HG02973 (cell line): Measurements from ENCODE around the gene B3GNT2.
A peak's percentile ranks its signal among the peaks of the same experiment; 100 is the strongest.
"Not testable (repeated sequence)": the region's sequence is repeated elsewhere in the genome, so short reads cannot be mapped to it uniquely, and the experiment has no call there.

Source experiments
- ATAC-seq: cut with Tn5 transposase; IDR thresholded peaks from one replicate; pipeline ENCODE4 v1.9.1; 2021; ENCODE audit warnings: moderate library complexity; ENCODE audit not compliant: unreplicated experiment

The B3GNT2 gene

DNA sequence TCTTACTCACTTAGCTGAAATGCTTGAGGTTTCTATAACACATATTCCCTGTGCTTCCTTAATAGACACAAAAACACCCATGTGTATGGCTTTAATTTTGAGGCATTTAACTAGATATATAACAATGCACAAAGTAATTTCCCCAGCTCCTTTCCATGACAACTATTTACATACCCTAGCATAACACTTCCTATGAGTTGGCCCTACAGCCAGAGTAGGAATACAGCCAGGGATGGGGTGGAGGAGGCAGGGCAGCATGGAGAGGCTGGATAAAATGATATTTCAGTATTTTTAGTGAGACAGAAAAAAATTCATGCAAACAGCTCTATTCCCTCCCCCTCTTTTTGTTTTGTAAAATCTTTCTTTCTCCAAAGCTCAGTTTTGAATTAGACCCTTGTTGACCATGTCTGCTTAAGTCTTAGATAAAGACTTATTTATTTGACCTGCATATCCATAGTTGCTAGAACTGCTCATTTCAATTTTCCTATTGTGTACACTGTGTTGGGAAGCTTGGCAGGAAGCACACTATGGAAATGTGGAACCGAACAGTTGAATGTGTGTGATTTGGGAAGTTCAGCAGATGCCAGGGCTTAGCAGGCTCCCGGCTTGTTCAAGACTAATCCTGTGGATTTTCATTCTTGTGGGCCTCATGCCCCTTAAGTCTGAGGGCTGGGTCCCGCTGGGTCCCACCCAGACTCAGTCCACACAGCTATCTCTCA lies 11.2 kb upstream of the B3GNT2 start:
- ATAC-seq, result no peak

DNA sequence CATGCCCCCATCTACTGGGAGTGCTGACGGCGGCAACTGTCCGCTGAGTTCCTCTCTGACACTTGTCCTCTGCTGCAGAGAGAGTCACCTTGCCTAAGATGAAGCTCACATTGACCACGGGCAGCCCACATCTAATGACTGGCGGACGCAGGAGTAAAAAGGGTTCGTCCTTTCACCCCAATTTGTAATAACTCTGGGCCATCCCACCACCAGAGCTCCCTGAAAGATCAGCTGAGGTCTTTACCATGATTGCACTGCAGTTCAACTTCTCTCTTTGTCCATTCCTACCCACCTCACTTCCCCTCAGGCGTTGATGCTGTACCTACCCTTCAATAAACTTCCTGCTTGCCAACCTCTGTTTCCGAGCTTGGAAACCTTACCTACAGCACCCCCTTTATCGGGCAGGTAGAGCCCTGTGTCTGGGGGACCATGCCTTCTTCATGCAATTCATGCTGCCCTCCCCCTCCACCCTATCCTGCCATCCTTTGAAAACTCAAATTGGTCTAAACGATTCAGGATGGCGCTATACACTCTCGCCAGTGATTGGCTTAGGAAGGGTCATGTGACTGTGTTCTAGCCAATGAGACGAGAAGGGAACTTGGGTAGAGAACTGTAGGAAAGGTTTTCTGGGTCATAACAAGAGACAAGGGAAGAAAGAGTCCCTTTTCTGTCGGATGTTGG lies 10.3 kb upstream of the B3GNT2 start:
- ATAC-seq, result no peak

DNA sequence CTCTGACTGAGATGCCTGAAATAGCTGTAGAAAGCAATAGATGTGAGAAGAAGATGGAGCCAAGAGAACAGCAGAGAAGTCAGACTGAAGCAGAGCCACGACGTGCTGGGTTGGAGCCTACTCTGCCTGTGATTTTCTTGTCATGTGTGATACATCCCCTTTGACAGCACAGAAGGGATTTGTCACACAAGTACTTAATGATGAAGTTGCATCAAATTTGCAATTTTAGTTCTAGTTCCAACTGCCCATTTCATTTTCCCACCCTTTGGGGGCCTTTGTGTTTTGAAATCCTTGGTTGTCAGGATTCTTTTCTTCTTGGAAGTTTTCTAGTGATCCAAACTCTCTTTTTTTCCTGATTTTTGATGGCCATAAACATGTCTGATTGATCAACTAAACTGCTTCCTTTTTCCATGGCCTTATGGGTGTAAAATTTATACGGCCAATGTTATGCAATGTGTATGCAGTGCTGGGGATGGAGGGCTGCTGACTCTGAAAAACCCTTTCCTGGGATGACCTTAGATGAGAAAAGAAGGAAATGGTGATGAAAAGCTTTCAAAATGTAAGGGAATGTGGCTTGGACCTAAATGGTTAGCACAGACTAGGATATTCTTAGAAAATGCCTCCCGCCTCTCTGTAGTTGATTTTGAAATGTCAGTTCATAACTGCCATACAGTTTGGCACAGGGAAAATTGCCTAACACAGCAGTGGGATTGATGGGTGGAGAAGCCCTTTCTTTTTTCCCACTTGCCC lies 9.6 kb upstream of the B3GNT2 start:
- ATAC-seq, result no peak

DNA sequence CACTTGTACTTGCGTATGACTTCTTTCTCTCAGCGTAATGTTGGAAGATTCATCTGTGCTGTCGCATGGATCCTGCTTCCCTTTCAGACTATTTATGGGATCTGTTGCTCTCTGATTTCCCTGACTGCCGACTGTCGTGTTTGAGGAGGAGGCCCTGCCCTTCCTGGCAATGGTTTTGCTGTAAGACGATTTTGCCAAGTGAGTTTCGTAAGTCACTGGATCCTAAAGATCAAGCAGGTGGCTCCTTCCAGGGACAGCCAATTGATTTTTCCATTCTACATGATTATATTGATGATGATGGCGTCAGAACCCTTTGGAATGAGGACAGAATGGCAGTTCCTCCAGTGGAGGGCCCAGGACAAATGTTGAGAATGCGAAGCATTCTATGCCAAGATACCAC lies 8.7 kb upstream of the B3GNT2 start:
- no peak for ATAC-seq

DNA sequence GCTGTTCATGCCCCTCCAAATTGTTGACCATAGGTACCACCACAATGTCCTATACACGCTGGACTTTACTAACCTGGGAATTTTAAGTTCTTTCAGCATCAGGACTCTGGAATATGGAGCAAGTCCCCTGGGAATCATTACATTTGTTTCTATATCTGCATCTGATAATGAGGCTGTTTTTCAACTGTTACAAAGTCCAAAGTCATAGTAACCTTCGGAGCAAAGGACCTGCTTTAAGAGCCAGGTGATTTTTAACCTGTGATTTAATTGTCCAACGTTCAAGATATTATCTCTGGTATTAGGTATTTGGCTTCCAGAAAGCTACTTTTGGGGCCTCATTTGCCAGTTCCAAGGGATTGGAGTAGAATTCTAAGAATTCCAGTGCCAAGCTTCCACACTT lies 7.5 kb upstream of the B3GNT2 start:
- ATAC-seq, result no peak

DNA sequence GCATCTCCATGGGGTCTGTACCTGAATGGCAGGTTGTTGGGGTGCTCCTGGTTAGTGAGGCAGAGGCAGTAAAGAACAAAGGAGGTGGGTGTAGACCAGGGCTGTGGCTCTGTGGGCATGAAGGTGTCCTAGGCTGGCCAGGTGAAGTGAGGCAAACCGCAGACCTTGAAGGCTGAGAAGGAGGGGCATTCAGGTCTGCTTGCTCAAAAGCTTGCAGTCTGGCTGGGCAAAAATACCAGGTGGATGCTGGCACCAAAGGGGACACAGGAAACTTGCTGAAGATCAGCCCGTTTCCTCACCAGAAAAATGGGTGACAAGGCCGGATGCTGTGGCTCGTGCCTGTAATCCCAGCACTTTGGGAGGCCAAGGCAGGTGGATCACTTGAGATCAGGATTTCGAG lies 6.7 kb upstream of the B3GNT2 start:
- no peak for ATAC-seq

DNA sequence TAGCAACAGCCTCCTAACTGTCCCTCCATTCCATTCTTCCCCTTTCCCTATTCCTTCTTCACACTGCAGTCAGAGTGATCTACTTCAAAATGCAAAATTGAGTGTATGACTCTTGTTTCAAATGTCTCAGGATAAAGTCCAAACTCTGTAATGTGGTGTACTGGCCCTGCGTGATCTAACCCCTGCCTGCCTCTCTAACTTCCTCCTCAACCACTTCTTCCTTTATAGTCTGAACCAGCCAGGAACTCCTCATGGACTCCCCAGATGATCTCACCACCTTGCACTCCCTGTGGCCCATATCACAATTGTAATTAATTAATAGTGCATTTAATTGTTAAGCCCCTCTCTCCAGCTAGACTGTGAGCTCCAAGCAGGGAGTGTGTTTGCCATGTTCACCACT lies 3.1 kb upstream of the B3GNT2 start:
- ATAC-seq, result no peak

DNA sequence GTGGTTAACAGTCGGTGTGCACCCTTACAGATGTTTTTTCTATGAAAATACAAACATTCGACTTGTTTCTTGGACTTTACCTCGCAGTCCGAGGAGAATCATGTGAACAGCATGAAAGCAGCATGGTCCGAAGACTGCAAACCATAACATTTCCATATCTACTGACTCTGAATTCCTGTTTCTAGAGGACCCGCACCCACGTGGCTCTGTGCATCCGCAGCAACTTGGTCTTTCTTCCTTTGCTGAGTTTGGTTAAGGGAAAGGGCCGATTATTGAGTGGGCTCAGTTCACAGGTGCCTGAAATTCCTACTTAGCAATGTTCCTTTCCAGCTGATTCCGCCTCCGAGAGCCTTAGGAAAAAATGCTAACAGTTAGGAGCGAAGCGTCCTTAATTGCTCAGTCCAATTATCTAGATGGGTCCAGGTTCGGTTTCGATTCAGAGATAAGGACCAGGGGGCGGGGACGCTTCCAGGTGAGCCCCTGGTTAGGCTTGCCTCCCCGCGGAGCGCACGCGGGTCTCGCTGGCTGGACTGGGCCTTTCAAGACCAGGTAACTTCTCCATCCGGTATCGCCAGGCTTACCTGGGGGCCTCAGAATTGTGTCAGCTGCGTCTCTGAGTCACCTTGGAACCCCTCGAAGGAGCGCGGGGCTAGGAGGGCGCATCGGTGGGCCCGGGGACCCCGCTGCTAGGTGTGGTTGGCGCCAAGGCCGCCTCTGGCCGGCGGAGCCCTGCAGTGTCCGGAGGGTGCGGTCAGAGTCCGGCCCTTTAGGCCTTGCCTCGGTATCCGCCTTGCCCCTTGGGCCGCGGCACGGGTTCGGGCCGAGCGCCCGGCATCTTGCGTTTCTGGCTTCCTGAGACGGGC lies 1.1 kb upstream of the B3GNT2 start:
- ATAC-seq, result no peak

DNA sequence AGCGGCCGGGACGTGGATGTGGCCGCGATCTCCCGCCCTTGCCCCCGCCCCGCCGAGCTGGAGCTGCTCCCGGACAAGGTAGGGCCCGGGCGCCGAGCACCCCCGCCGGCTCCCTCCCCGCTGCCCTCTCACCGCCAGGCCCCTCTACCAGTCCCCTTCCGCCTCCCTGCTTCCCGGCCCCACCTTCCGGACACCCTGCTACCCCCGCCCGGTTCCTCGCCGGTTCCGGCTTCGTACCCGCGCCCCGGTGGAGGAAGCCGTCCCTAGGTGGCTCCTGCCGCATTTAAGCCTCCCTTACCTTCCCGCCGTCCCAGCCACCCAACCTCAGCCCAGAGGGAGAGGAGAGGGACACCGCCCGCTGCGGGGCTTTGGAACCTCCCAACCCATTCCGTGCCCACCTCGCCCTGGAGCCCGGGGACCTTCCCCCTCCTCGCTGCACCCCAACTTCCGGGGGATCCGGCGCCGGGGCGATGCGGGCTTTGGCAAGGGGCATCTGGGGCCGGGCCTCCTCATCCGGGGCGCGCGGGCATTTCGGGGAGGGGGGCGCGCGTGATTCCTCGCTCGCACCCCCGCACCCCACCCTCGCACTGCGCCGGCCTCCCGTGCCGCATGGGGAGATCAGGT lies 475 bp downstream of the B3GNT2 start:
- ATAC-seq, result peak; percentile 25

DNA sequence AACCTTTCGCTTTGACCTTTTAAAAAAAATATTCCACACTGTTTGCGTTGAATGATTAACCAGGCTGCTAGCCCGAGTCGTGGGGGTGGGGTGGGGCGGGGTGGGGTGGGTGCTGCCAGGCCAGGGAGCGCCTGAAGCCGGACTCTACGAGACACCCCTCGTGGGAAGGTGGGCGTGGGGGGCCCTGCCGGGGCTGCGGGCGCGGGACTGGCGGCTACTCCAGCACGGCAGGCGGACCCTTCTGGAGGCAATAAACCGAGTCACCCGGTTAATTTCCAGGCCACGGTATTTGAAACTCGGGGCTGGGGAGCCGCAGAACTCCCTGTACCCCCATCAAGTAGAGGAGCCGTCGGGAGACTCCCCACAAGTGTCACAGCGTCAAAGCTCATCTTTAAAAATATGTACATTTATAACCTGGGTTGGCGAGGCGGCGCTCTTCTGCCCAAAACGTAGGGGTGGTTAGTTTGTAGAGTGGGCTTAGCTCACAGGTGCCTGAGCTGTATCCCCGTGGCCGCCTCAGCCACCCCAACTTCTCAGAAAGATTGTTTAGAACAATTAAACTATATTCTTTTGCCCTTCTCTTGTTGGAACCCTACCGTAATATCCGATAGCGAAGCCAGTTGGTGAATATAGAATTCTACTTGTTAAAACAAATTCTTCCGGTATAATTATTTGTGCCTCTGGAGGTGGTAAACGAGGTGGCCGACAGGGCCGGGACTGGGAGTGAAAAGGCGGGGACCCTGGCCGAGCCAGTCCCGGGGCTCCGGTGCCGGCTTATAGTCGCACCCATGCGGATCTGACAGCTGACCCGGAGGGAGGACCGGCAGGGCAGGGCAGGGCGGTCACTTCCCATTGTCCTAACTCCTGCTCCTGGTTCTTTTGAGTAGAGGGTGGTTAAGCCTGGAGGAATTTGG lies 1.4 kb downstream of the B3GNT2 start:
- no peak for ATAC-seq

DNA sequence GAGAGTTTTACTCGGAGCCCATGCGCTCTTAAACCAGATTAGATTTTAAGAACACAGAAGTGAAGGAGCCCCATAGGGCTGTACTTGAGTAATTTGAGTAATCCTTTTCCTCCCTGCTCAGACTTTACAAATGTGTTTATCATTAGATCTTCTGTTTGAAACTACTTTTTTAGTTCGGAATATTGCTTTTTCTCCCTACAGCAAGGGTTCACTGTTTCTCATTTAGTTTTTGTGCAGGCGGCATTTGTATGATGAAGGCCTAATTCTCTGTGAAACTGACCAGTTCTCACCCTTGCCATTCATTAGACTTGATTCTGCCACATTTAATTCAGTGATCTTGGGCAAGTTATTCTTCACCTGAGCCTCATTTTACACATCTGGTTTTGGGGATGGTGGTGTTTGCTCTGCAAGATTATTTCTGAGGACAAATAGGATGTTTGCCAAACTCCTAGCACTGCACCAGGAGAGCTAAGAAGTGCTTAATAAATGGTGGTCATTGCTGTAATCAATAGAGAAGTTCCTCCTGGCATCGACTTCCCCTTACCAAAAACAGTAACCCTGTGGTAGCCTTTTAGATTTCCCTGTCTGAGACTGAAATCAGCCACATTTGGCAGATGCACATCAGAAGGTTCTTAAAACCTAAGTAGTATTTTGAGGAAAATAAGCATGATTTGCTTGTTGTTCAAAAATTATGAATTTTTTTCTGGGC lies 2.2 kb downstream of the B3GNT2 start:
- no peak for ATAC-seq

DNA sequence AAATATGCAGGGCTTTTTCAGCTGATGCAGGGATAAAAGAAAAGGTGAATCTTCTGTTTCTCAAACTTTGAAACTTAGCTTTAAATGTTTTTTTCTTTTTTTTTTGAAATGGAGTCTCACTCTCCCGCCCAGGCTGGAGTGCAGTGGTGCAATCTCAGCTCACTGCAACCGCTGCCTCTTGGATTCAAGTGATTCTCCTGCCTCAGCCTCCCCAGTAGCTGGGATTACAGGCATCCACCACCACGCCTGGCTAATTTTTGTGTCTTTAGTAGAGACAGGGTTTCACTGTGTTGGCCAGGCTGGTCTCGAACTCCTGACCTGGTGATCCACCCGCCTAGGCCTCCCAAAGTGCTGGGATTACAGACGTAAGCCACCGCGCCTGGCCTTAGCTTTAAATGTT lies 2.9 kb downstream of the B3GNT2 start:
- not testable (repeated sequence) for ATAC-seq

DNA sequence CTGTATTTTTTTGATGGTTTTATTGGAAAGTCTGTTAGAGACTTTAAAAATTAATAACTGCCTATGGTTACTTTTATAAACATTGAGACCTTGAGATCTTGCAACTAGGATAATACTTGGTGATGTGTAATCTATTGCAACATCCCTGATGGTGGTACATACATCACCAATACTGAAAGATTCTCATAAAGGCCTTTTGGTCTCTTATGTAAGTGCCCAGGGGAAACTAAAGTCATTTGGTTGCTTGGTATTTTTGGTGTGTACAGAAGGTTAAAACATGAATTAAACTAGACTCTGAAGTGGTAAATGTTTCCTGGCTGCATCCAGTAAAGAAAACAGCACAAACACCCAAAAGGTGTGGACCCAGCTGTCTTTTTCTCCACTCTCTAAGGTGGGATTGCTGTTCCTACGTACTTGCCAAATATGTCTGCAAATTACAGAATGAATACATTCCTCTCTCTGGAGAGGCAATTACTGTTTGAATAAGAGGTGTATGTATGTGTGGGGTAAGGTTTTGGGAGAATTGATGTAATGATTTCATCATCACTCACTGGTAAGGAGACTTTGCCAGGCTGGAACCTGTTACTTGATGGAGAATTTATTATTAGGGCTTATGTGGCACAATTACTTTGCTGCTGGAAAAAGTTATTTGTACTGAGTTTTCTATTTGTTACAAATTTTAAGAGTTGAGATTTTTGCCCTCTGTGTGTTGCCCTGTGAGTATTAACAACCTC lies 3.6 kb downstream of the B3GNT2 start:
- ATAC-seq, result no peak

DNA sequence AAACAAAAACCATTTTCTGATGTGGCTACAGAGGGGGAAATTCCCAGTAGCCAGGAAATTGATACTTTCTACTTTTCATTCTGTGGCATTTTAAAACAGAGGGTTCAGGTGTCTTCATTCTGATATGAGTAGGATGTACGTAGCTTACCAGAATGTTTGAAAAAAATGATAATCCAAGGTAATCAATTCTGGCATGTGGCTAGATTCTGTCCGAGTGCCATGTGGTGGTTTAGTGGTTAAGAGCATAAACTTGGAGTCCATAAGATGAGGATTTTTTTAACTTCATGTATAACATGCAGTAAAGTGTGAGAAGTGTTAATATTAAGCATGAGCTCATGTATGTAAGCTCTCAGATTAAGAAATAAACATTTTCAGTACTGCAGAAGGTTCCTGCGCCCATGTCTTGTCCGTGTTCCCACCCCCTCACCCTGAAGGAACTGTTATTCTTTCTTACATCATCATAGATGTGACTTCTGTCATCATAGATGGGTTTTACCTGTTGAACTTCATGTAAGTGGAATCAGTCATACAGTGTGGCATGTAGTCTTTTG lies 4.5 kb downstream of the B3GNT2 start:
- ATAC-seq, result no peak

DNA sequence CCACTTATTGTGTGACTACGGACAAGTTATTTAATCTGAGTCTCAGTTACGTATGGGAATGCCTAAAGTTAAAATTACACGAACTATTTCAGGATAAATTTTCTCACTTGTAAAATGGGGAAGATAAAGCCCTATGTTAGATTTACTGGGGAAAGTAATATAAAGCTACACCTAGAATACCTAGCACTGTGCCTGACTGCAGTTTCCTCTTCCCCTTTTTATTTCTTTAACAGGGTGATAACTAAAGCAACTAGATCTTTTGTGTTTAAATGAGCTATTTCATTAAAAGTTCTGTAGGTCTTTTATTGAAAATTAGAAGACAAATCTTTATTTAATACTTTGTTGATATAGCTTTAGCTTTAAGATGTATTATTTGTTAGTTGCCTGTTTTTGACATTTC lies 5.0 kb downstream of the B3GNT2 start:
- no peak for ATAC-seq

DNA sequence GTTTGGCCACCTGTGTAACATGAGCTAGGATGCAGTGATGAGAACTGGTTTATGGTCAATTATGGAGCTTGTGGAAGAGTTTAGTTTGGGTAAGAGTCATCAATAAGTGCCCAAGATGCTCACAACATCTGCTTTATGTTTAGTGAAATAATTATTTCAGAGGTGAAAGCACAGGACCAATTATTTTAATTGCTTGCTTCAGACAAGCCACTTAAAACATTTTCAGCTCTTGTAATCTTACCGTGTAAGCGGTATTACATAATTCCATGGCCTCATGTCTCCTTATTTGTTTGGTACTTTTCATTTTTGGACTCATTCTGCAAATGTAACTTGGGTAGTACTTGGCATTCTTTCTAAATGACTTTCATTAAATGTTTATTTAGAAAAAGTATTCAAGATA lies 5.4 kb downstream of the B3GNT2 start:
- ATAC-seq, result no peak

DNA sequence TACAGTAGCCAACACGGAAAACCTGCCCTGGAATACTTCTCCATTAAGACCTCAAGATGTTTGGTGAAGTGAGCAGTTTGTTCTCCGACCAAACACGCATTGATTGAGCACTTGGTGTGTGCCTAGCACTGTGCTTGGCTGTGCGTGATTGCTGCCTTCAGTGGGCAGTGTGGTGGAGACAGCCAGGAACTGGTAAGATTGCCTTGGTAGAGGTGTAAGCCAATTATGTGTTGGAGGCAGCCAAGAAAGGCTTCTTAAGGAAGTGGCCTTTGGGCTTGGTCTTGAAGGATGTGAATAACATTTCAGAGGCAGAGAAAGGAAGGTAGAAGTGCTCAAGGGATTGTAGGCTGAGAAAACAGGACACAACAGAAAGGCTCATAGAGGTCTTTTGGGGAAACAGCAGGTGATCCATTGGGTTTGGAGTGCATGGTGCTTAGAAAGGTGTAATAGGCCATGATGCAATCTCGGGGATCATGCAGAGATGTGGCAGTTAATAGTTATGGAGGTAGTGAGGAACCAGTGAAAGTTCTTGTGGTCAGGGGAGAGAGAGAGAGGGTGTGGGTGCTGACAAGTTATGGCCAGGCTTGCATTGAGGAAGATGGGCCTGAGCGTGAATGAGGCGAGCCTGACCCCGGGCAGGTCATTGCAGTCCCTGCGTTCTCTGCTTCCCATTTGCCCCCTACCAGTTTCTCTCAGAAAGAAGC lies 6.3 kb downstream of the B3GNT2 start:
- peak; percentile 49 for ATAC-seq
